Caki2 (cell line): Measurements from ENCODE around the gene RHEB. TPM values are rescaled to one million over a fixed set of nuclear protein-coding genes. Genes with fewer than 3 reads are reported as not detected.

Experiments
- DNase-seq: peaks from one replicate; pipeline ENCODE4 v3.0.0-alpha.2; 2015; ENCODE audit warnings: low read depth
- in situ Hi-C: cut with HindIII; loops from 2 replicates; pipeline ENCODE4 v1.10.0; 2016; ENCODE audit warnings: low sequenced_read_pairs, low pct_unique_long_range_greater_than_20kb, mixed read lengths
- total RNA-seq: library from RNA; depleted of rRNA; stranded (reverse); fragments of >200 nt; shearing (Covaris generic); gene quantifications from 2 replicates; pipeline ENCODE4 v1.2.3, GENCODE V29; 2014; ENCODE audit warnings: low replicate concordance; rRNA removed

The RHEB gene, protein sequence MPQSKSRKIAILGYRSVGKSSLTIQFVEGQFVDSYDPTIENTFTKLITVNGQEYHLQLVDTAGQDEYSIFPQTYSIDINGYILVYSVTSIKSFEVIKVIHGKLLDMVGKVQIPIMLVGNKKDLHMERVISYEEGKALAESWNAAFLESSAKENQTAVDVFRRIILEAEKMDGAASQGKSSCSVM
- 133 and 154 TPM in 2 replicates for total RNA-seq

DNA sequence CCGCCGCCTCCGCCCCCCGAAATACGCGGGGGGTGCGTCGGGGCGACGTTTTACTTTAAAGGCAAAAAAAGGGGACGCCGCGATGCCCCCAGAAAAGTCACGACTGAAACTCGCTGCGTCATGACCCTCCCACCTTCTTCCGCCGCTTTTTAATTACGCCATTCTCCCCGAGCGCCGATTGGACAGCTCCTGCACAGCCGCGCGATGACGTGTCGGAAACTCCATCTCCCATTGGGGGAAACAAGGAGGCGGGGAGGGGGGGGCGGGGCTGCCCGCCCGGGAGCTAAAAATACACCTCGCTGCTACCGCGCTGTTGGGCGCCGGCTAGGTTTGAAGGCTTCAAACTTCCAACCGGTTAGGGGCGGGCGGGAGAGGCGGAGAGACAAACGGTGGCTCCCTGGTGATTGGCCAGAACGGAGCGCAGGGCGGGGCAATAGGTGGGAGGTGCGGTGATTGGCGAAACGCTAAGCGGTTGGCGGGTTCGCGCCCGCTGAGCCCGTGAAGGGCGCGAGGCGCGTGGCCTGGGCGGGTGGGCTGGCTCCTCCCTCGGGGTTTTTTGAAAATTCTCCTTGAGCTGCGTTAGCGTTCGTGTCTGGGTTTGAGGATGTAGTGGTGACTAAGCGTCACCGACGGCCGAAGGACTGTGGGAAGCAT, at the start of gene RHEB:
Gene RHEB, minus strand, starts transcription at position 131 of the 654 bp plus-strand sequence. CDS start 384 bp downstream, outside the sequence.
- in situ Hi-C loops, result no loop called here
- DNase-seq, result peak; percentile 99

DNA sequence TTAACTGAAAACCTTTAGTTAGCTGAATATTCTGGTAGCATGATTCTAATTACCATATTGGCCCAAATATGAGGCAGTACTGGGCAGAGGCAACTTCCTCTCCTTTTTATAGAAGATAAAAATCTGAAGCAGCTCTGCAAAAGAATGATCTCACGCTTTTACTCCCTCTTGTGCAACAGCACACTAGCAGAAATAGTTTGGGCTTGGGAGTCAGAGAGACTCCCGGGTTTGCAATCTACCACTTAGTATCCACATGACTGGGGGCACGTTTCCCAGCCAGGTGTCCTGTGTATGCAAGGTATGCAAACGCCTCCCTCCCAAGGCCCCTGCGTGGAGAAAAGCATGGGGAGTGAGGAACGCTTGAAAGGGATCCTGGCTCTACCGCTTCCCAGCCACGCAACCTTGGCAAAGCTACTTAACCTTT, 47.2 kb upstream of the RHEB start:
- in situ Hi-C loops, result no loop called here
- DNase-seq, result no peak

DNA sequence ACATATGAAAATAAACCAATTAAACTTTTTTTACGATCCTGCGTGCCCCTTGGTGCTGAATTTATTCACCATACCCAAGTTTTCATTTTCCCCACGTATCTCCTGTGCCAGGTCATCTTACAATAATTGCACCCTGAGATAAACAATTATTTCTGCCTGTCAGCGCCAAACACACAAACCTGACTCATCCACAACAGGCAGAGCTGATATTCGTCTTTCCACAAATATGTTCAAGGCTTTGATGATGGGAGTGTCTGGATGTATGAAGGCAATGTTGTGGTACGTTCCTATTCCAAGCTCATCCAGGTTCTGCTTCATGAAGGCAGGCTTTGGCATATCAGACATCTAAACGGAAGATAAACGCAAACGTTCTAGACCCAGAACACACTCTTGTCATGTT, 45.8 kb upstream of the RHEB start:
- in situ Hi-C loops, result no loop called here
- DNase-seq, result no peak

DNA sequence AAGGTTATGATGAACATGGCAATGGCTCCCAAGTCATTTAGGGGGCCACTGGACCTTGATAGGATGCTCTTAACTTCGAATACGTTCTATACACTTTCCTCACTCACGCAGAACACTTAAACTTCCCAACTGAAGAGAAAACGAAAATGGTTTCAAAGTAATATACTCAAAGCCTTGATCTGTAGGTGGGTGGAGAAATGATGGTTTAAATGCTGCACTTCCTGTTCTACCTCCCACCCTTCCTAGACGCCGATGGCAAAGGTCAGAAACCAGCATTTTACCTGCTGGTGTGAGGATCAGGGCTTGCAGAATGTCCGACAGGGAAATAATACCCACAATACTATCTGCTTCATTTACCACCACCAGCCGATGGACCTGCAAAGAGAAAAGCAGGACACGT, 40.5 kb upstream of the RHEB start:
- in situ Hi-C loops, result no loop called here
- no peak for DNase-seq

DNA sequence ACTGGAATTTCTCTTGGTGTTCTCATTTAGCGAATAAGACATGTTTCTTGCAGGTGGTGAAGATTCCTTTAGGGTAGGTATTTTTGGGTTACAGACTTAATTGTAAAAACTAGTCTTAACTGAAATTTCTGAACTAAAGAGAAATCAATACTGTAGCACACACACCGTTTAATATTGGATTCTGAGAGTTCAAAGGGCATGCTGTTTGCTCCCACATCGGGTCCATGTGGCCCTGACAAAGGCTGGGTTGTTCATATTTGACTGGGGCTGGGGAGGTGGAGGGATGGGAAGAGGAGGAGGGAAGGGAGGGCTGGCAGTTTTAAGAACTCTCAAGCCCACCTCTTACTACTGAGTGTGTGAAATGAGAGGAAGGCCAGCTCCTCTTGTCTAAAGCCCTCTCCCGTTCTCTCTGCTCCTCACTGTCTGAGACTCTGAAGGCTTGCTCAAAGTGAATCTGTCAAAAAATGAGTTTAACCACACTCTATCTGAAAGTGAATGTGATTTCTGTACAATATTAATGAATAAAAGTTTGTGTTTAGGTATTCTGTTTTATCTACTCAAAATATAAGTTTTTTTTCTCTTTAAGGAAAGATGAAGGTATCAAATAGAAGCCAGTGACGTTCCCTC, 40.0 kb upstream of the RHEB start:
- DNase-seq, result no peak
- in situ Hi-C loops, result no loop called here

DNA sequence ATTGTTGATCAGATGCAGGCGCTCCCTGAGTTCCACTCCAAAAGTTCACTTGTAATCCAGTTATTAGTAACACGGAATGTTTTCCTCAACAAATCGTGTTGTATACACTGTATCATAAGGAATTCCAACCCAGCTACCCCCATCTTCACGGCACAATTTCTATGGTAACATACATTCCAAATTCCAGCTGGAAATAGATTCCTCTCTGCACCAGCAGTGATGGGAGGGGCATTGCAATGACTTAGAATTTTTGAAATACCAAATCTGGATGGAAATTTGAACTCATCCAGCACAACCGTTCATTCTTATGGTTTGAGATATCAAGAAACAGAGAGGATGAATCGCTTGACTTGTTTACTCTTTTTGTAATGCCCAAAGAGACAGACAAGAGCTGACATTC, 38.9 kb upstream of the RHEB start:
- no peak for DNase-seq

DNA sequence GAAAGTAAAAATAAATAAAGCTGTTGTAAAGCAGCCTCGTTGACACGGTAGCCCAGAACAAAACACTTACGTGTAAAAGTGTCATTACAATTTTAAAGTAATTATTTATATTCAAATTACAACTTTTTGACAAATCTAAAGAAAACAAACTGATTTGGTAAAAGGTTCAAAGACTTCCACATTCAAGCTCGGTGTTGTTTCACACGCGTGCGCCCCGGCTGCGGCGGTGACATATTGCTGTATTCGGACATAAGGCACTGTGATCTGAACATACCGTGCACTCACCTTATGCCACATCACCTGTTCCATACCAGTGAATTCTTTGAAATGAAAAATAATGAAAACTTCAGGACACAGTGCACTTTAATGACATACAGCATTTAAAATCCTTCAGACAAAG, 36.9 kb upstream of the RHEB start:
- DNase-seq, result no peak
- in situ Hi-C loops, result no loop called here

More for the DNA sequence above, 38.9 kb upstream of the RHEB start:
- in situ Hi-C loops, result no loop called here

DNA sequence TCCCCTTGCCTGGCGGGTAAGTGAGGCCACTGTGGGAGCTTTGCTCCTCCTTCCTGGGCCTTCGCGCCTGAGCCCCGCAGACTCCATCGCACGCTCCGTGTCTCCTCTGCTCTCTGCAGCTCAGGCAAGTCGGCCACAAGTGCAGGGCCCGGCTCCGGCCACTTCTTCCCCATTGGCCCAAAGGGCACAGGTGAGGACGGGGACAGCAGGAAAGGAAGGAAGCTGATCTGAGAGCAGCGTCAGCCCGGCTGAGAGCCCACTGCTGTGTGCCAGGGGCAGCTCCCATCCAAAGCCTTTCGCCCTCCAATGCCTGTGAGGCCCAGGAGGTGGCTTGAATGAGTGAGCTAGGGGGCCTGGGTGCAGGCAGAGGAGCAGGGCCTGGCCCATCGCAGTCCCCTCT, 33.7 kb upstream of the RHEB start:
- no peak for DNase-seq
- in situ Hi-C loops, result no loop called here

DNA sequence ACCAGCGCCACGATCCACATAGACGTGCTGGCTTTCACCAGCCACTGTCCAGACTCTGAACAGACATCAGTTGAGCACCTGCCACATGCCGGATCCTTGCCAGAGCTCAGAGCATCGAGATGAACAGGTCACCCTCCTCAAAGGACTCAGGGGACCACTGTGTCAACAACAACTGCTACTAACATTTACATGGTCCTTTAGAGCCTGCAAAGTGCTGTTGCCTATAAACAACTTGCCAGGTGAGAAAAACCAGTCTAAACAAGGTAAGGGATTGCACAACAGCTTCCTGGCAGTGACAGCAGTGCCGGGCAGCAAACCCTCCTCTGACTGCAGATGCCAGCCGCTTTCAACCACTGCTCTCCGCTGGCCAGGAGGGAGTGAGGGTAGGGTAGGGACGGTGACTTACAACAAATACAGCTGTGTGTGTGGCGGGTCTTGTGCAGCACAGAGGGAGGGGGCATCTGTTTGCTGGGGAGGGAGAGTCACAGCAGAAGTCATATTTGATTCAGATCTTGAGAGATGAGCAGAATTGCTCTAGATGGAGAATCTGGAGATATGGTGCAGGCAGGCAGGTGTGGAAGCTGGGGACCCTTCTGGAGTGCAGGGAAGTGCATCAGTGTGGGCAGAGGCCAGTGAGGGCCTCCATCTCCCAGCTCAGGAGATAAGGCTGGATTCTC, 32.8 kb upstream of the RHEB start:
- no peak for DNase-seq
- in situ Hi-C loops, result no loop called here

DNA sequence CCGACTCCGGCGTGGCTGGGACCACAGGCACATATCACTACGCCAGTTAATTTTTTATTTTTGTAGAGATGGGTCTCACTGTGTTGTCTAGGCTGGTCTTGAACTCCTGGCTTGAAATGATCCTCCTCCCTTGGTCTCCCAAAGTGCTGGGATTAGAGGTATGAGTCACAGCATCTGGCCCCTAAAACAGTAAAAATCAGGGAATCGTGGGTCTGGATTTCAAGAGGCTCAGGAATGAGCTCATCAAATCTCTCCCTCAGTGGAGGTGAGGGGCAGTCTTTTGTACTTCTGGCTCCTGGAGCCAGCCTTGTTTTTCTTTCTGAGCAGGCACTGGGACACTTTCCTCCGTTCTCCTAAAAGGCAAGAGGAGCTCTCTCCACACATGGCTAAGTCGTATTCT, 32.1 kb upstream of the RHEB start:
- in situ Hi-C loops, result no loop called here
- no peak for DNase-seq

DNA sequence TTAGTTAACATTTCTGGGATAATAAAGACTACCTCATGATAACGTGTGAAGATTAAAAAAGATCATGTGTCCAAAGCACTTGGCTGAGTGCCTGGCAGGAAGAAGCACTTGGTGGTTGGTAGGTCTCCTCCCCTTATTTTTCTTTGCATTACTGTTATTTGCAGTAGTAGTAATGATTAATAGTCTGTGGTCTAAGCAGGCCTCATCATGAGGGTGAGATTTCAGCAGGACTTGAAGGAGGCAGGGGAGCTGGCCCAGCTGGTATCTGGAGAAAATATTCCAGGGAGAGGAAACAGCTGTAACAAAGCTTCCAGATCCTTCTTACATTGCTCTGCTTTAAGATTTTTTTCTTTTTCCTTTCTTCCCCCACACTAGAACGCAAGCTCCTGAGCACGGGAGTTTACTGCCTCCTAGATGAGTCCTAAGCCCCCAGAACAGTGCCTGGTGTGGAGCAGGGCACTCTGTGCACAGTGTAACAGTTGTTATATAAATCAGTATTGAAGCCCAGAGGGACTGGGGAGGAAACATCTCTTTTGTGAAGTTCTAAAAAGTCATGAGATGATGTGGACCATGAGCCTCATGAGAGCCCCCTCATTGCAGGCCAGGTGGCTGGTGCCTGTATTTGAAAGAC, 31.1 kb upstream of the RHEB start:
- peak; percentile 69 for DNase-seq

DNA sequence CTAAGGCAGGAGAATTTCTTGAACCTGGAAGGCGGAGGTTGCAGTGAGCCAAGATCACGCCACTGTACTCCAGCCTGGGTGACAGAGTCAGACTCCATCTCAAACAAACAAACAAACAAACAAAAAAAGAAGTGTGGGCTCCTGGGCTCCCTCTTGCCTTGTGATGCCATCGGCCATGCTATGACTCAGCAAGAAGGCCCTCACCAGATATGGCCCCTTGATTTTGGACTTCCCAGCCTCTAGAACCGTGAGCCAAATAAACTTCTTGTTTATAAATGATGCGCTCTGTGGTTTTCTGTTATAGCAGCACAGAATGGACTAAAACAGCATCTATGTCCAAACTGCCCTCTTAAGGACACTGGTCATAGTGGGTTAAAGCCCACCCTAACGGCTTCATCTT, 29.9 kb upstream of the RHEB start:
- in situ Hi-C loops, result no loop called here
- no peak for DNase-seq

More for the DNA sequence above, 31.1 kb upstream of the RHEB start:
- in situ Hi-C loops, result no loop called here

DNA sequence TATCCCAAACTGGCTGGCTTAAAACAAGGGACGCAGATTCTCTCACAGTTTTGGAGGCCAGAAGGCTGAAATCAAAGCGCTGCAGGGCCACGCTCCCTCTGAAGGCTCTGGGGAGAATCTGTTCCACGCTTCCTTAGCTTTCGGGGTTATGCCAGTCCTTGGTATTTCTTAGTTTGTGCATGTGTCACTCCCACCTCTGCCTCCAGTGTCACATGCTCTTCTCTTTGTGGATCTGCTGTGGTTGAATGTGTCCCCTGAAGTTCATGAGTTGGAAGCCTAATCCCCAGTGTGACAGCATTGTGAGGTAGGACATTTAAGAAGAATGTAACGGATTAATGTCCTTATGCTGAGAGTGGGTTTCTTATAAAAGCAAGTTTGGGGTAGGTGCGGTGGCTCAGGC, 29.4 kb upstream of the RHEB start:
- no peak for DNase-seq
- in situ Hi-C loops, result no loop called here

DNA sequence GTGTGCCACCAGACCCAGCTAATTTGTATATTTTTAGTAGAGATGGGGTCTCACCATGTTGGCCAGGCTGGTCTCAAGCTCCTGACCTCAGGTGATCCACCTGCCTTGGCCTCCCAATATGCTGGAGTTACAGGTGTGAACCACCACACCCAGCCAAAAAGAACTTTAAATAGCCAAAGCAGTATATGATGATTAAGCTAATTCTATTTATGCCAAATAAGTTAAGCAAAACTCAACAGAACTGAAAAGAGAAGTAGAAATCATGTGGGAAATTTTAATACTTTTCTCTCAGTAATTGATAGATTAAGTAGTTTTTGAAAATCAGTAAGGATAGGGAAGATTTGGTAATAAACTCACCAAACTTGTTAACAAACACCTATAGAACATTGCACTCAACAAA, 24.5 kb upstream of the RHEB start:
- DNase-seq, result no peak
- in situ Hi-C loops, result no loop called here

DNA sequence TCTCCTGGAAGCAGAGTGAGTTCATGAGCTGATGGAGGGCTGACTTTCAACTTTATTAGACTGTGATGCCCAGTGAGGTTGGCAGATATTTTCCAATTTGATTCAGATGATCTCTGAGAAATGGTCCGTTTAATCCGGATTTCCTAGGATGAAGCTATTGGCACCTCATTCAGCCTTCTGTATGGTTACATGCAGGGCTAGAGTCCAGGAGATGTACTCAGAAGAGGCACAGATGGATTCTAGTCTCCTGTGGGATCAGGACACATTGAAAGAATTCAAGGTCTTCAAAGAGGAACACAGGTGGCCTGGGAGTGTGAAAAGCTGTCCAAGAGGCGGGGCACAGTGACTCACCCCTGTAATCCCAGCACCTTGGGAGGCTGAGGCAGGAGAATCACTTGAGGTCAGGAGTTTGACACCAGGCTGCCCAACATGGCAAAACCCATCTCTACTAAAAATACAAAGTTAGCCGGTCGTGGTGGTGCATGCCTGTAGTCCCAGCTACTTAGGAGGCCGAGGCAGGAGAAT, 23.0 kb upstream of the RHEB start:
- DNase-seq, result no peak
- in situ Hi-C loops, result no loop called here

DNA sequence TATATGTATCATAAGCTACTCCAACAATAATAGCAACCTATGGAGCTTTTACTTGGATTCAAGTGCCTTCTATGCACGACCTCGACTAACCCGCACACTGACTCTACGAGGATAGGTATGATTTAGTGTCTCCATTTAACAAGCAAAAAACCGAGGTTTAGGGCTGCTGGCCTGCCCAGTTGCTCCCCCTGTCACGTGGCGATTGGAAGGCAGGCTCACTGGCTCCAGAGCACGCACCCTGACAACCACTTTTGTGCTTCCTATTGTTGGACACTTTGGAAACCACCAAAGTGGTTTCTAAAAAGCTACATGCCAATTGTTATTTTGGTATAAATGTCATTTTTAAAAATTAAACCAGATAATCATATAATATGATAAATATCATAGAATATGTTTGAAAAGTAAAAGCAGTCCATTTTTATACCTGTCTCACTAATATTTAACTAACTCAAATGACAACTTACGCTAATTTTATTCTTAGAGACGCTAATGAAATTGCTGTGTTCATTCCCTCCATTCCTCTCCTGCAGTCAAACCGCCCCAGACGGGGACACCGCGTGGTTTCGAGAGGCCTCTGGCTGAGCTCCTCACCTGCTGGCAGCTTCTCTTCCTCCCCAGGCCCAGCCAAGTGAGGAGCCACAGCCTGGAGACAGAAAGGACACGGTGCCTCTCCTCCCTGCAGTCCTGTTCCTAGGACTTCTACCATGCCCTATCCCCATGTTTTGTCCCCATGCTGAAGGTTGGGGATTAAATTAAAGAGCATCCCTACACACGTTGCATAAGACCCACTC, 22.2 kb upstream of the RHEB start:
- no peak for DNase-seq
- in situ Hi-C loops, result no loop called here

DNA sequence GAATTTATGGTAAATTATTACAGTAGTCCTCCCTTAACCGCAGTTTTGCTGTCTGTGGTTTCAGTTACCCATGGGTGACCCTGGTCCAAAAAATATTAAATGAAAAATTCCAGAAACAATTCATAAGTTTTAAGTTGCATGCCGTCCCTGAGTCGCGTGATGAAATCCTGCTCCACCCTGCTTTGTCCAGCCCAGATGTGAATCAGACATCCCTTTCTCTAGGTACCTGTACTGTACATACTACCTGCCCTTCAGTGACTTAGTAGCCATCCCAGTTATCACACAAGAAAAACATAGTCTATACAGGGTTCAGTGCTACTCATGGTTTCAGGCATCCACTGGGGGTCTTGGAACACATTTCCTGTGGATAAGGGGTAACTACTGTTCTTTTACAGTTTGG, 20.5 kb upstream of the RHEB start:
- DNase-seq, result no peak
- in situ Hi-C loops, result no loop called here
